Left lung (tissue), 10 donors: Measurements from ENCODE around the gene EDC4. TPM values are rescaled to one million over a fixed set of nuclear protein-coding genes. Genes with fewer than 3 reads are reported as not detected.

Experiments
- ATAC-seq: fragments of 200-7000 bp; cut with Tn5 transposase; one replicate; pipeline ENCODE4 v1.9.1; 2020; ENCODE audit warnings: moderate library complexity
- DNase-seq, 4 donors: peaks; one replicate each; pipeline ENCODE4 v3.0.0-alpha.2; 2013 to 2020
- H3K27ac ChIP-seq, 2 donors: fragments of 200-600 bp; sonication (generic) in 1 of 2; one replicate each; pipeline versions ENCODE4 v1.5.0 to v1.8.0; 2020 to 2021
- H3K27me3 ChIP-seq, 2 donors: fragments of 200-600 bp; sonication (generic) in 1 of 2; one replicate each; pipeline versions ENCODE4 v1.5.0 to v1.8.0; 2020 to 2021
- H3K36me3 ChIP-seq, 2 donors: fragments of 200-600 bp; sonication (generic) in 1 of 2; one replicate each; pipeline versions ENCODE4 v1.5.0 to v1.8.0; 2020 to 2021
- H3K4me1 ChIP-seq, 2 donors: fragments of 200-600 bp; one replicate each; pipeline ENCODE4 v1.8.0; 2021
- H3K4me3 ChIP-seq, 2 donors: fragments of 200-600 bp; sonication (generic) in 1 of 2; one replicate each; pipeline versions ENCODE4 v1.5.0 to v1.8.0; 2020 to 2021; ENCODE audit warnings: mild to moderate bottlenecking in 1 of 2
- H3K9me3 ChIP-seq, 2 donors: fragments of 200-600 bp; sonication (generic) in 1 of 2; one replicate each; pipeline versions ENCODE4 v1.5.0 to v1.8.0; 2020 to 2021
- intact Hi-C, 2 donors: fragments of 100-400 bp; cut with DNase I; formaldehyde crosslinking; loops; one replicate each; pipeline versions ENCODE4 v1.11.2 to v1.14.2; 2022
- polyA plus RNA-seq, 6 donors: library from polyadenylated mRNA; unstranded; fragments of 120-200 nt; gene quantifications; one replicate each; pipeline ENCODE4 v1.2.1, GENCODE V29; 2013; ENCODE audit not compliant: insufficient read length in 6 of 6
- total RNA-seq, 2 donors: library from RNA; stranded (reverse); fragmentation: NEBNext Ultra II Directional; extraction: Animal tissue kit (Norgen Biotek cat#: 25700); gene quantifications; one replicate each; pipeline ENCODE4 v1.2.1, GENCODE V29; 2021
- TF ChIP-seq, protein P1 (sequence below), 2 donors: fragments of 200-600 bp; sonication (generic) in 1 of 2; IDR thresholded peaks; one replicate each; pipeline versions ENCODE4 v1.5.0 to v1.8.0; 2021; ENCODE audit warnings: antibody characterized with exemption in 2 of 2
- donor health status: DM: no; HTN: yes; CAD: no.
- donor health status: DM: no; HTN: no; CAD: no.

EDC4 gene
- total and polyA plus RNA-seq, 8 donors: 47.9 to 94.4 (median 76.4) TPM

DNA sequence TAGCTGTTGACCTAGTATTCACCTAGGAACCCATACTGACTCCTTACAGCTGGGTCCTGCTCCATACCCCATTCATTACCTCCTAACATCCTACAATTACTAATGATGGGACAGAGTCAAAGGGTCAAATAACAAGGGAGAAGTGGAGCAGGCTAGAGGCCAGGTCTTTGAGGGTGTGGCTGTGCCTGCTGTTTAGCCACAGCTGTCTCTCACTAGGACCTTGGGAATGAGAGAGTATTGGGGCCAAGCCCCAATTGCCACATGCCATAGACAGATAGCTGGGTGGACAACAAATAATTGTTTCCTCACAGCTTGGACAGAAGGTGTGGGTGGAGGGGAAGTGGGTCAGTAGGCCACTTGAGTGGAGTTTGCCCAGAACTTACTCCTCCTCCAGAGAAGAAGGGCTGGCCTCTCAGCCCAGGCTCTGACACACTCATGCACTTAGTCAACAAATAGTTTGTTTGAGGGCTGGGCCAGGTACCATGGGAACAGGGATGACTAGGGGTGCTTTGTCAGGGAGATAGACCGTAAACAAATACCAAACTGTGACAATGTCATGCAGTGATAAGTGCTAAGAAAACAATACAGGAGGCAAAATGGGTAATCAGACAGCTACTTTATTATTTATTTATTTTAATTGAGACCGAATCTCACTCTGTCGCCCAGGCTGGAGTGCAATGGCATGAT is 15.2 kb upstream of the EDC4 start:
- no peaks in the 10 kb centered on the region for H3K9me3 ChIP-seq
- H3K4me1 ChIP-seq: peaks cover 12 to 38% of the 10 kb centered on the region in 2 donors
- H3K27ac ChIP-seq: peak overlapping the region; percentile 77 to 84
- TF ChIP-seq, protein P1, sequence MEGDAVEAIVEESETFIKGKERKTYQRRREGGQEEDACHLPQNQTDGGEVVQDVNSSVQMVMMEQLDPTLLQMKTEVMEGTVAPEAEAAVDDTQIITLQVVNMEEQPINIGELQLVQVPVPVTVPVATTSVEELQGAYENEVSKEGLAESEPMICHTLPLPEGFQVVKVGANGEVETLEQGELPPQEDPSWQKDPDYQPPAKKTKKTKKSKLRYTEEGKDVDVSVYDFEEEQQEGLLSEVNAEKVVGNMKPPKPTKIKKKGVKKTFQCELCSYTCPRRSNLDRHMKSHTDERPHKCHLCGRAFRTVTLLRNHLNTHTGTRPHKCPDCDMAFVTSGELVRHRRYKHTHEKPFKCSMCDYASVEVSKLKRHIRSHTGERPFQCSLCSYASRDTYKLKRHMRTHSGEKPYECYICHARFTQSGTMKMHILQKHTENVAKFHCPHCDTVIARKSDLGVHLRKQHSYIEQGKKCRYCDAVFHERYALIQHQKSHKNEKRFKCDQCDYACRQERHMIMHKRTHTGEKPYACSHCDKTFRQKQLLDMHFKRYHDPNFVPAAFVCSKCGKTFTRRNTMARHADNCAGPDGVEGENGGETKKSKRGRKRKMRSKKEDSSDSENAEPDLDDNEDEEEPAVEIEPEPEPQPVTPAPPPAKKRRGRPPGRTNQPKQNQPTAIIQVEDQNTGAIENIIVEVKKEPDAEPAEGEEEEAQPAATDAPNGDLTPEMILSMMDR (IDR thresholded peaks at IDR 0.05): no peak
- intact Hi-C loops: no loop called here
- H3K4me3 ChIP-seq: no peak overlapping the region
- ATAC-seq: peak; percentile 94
- peaks cover 0 to 10% of the 10 kb centered on the region in 2 donors for H3K36me3 ChIP-seq
- no peaks in the 10 kb centered on the region for H3K27me3 ChIP-seq
- peak in 2 of 4 donors; percentile 72 to 85 for DNase-seq

DNA sequence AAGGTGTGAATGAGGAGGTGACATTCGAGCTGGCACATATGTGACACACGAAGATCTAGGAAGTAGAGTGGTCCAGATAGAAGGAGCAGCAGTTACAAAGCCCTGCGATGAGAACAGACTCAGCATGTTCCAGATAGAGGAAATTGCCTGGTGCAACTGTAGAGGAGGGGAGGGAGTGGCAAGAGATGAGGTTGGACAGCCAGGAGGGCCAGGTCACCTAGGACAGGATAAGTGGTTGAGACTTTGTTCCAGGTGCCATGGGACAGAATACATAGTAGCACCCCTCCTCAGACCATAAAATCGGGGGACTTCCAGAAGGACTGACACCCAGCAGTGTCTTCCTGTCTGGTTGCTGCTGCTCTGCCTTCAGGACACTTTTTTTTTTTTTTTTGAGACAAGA is 14.4 kb upstream of the EDC4 start:
- peak overlapping the region; percentile 77 to 84 for H3K27ac ChIP-seq
- TF ChIP-seq, protein P1 (IDR thresholded peaks at IDR 0.05): no peak
- H3K27me3 ChIP-seq: no peaks in the 10 kb centered on the region
- intact Hi-C loops: no loop called here
- DNase-seq (no peak), ATAC-seq (peak; percentile 24)
- H3K4me3 ChIP-seq: no peak overlapping the region
- peaks cover 12 to 40% of the 10 kb centered on the region in 2 donors for H3K4me1 ChIP-seq
- peaks cover 0 to 10% of the 10 kb centered on the region in 2 donors for H3K36me3 ChIP-seq
- no peaks in the 10 kb centered on the region for H3K9me3 ChIP-seq

DNA sequence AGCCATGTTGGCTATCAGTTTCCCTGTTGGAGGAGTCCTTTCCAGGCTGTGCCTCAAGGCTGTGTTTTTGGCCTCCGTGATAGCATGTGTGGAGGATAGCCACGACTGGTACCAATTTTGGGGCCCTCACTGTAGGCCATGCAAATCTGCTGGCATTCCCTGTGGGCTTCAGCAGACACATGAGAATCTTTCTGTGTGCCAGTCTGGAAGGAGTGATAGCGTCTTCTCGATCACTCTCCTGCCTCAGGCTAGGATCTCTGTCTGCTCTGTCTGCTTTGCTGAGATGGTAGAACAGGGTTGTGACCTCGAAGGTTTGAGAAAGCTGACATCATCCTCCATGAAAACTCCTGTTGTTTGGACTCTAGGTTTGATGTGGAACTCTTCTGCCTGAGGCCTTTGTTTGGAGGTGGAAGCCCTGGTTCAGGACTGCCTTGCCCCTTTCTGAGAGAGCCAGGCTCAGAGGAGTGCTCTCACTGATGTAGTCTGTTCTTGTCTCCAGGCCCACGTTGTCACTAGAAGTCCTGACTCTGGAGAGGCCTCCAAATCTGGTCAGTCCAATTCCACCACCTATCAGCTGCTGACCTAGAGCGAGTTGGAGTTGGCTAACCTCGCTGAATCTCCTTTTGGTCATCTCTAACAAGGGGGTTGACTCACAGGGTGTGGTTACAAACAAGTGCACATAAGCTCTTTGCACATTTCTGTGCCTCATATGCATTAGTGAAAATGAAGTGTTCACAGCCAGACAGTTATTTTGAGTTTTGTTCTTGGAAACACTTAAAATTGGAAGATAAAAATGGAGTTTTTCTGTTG is 12.1 kb upstream of the EDC4 start:
- DNase-seq: no peak
- Histone ChIP-seq H3K9me3 (no peaks in the 10 kb centered on the region), H3K27me3 (no peaks in the 10 kb centered on the region), H3K36me3 (peaks cover 0 to 20% of the 10 kb centered on the region in 2 donors), H3K4me1 (peaks cover 12 to 45% of the 10 kb centered on the region in 2 donors), H3K27ac (no peak overlapping the region), H3K4me3 (no peak overlapping the region)
- ATAC-seq: no peak
- TF ChIP-seq, protein P1 (IDR thresholded peaks at IDR 0.05): no peak
- intact Hi-C loops: no loop called here

DNA sequence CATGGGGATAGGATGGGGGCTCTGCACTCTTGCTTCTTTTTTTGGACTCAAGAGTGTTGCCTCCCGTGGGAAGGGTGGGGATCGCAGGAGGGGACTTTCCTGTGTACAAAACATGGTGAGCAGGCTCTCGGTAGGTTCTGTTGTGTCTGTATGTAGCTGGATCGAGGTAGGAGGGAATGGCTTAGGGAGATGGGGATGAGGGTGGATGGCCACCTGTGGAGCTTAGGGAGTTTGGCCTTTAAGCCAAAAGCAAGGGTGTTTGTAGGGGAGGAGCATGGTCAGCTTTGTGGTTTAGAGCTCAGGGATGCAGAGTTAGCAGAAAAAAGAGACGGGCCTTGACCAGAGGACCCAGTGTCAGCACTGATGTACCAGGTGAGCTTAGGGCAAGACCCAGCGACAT is 11.0 kb upstream of the EDC4 start:
- Histone ChIP-seq H3K27ac (no peak overlapping the region), H3K27me3 (no peaks in the 10 kb centered on the region), H3K4me3 (no peak overlapping the region), H3K36me3 (peaks cover 0 to 31% of the 10 kb centered on the region in 2 donors), H3K9me3 (no peaks in the 10 kb centered on the region), H3K4me1 (peaks cover 12 to 44% of the 10 kb centered on the region in 2 donors)
- DNase-seq (no peak), ATAC-seq (no peak)
- intact Hi-C loops: no loop called here
- TF ChIP-seq, protein P1 (IDR thresholded peaks at IDR 0.05): no peak
